HAP-1 (cell line): ENCODE measurements around the gene KRTAP2-3.
"Not testable (repeated sequence)": the region's sequence is repeated elsewhere in the genome, so short reads cannot be mapped to it uniquely, and the experiment has no call there.

ENCODE experiments used
- DNase-seq, 2 experiments: peaks; one replicate each; pipeline ENCODE4 v3.0.0-alpha.2; 2016 to 2020; ENCODE audit warnings: low spot score in 2 of 2
- H3K27me3 ChIP-seq: fragments of 250-450 bp; sonication (Bioruptor Pico); 2 replicates; pipeline ENCODE4 v1.5.1; 2020; ENCODE audit warnings: low read depth, mild to moderate bottlenecking, moderate library complexity
- H3K36me3 ChIP-seq: fragments of 250-450 bp; sonication (Bioruptor Pico); replicated peaks from 2 replicates; pipeline ENCODE4 v1.5.1; 2020; ENCODE audit warnings: mild to moderate bottlenecking
- H3K4me1 ChIP-seq: fragments of 250-450 bp; sonication (Bioruptor Pico); 2 replicates; pipeline ENCODE4 v1.5.1; 2020; ENCODE audit warnings: mild to moderate bottlenecking
- H3K4me3 ChIP-seq: fragments of 250-450 bp; sonication (Bioruptor Pico); 2 replicates; pipeline ENCODE4 v1.5.1; 2020; ENCODE audit warnings: mild to moderate bottlenecking, moderate library complexity
- H3K9me3 ChIP-seq: fragments of 250-450 bp; sonication (Bioruptor Pico); 2 replicates; pipeline ENCODE4 v1.5.1; 2020; ENCODE audit warnings: mild to moderate bottlenecking, moderate library complexity
- in situ Hi-C: fragments of 300-500 bp; cut with MboI; formaldehyde crosslinking; loops from 3 replicates; pipeline ENCODE4 v1.14.3; 2020; ENCODE audit warnings: low sequenced_read_pairs, inconsistent platforms, mixed read lengths

Gene KRTAP2-3

DNA sequence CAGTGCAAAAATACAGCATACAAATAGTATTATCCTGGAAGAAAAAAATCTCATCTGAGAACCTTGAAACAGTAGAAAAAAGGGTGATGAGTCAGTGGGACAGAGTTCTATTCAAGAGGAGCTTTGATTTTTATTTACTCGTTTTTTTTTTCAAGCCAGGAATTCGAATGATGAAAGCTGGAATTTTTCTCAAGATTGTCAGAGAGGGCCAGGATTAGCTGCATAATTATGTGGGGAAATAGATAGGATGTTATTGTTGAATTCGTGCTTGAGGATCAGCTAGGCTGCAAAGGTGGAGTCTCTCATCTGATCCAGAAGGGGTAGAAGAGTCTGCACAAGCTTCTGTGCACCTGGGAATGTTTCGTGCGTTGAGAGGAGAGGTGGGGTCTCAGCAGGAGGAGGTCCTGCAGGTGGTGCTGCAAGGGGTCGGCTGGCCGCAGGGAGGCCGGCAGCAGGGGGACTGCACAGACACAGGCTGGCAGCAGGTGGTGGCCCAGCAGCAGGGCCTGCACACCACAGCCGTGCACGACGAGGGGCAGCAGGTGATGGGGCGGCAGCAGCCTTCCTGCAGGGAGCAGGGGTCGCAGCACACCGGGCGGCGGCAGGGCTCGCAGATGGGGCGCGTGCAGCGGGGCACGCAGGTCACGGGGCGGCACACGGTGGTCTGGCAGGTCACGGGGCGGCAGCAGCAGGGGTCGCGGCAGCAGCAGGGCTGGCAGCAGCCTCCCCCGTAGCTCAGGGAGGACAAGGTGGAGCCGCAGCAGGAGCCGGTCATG is 450 bp downstream of the KRTAP2-3 start:
- H3K36me3 ChIP-seq, H3K9me3 ChIP-seq, H3K27me3 ChIP-seq, in situ Hi-C loops, H3K4me1 ChIP-seq, DNase-seq, H3K4me3 ChIP-seq: not testable (repeated sequence)

DNA sequence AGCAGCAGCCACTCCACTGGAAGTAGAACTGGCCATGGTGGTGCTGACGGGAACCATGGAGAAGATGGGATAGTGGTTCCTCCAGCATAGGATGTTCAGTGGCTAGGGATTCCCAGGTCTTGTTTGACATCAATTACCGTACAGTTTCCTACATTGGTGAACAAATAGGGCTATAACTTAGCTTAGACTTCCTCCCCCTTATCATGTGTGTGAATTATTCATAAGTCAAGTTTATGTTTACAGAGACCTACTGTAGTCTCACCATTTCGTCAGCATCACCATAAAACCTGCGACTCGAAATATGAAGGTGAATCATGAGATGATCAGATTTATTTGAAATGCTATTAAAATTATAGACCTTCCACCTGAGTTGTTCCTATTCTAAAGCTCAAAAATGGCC is 1.2 kb downstream of the KRTAP2-3 start:
- Histone ChIP-seq H3K4me3 (no peak overlapping the region), H3K9me3 (no peaks in the 10 kb centered on the region), H3K4me1 (no peaks in the 10 kb centered on the region), H3K36me3 (no peaks in the 10 kb centered on the region), H3K27me3 (0 out of 2 replicates have a peak, but pooled peaks cover 3% of the 10 kb centered on the region)
- no peak for DNase-seq
- in situ Hi-C loops = no loop called here

DNA sequence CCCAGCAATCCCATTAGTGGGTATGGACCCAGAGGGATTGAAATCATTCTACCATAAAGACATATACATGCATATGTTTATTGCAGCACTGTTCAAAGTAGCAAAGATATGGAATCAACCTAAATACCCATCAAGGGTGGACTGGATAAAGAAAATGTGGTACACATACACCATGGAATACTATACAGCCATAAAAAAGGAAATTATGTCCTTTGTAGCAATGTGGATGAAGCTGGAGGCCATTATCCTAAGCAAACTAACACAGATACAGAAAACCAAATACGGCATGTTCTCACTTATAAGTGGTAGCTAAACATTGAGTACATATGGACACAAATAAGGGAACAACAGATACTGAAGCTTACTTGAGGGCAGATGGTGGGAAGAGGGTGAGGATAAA is 2.4 kb downstream of the KRTAP2-3 start:
- no peak overlapping the region for H3K4me3 ChIP-seq
- H3K36me3 ChIP-seq = no peaks in the 10 kb centered on the region
- 0 out of 2 replicates have a peak, but pooled peaks cover 3% of the 10 kb centered on the region for H3K27me3 ChIP-seq
- in situ Hi-C loops = no loop called here
- H3K4me1 ChIP-seq = no peaks in the 10 kb centered on the region
- DNase-seq = no peak
- no peaks in the 10 kb centered on the region for H3K9me3 ChIP-seq

DNA sequence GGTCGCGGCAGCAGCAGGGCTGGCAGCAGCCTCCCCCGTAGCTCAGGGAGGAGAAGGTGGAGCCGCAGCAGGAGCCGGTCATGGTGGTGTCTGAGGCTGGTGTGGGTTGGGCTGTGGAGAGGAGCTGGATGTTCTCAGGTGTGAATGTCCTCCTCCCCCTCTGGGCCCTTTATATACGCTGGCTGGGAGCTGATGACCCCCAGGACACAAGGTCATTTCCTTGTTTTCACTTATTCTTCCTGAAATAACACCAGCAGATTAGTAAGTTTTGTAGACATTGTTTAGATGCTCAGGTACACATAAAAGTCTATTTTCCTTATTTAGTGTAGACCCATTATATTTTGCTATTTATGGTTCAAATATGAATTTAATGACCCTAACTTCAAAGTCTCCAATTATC is 4.8 kb downstream of the KRTAP2-3 start, which contains the start of gene KRTAP2-2:
TSS of gene KRTAP2-2 (minus strand) at position 101 of the 400 bp plus-strand sequence. CDS start at position 82, 19 bp downstream.
- H3K4me3 ChIP-seq, H3K9me3 ChIP-seq, H3K27me3 ChIP-seq, DNase-seq, in situ Hi-C loops, H3K4me1 ChIP-seq, H3K36me3 ChIP-seq: not testable (repeated sequence)

DNA sequence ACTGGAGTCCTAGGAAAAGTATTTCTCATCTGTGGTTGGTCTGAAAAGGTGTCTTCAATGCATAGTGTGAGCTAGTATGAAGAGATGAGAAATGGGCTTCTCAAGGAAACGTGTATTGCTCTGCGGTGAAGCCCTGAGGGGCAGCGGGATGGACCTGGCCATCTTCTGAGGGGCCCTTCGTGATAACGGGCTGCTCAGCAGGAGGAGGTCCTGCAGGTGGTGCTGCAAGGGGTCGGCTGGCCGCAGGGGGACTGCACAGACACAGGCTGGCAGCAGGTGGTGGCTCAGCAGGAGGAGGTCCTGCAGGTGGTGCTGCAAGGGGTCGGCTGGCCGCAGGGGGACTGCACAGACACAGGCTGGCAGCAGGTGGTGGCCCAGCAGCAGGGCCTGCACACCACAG is 5.4 kb downstream of the KRTAP2-3 start:
- H3K4me1 ChIP-seq, H3K36me3 ChIP-seq, H3K9me3 ChIP-seq, H3K27me3 ChIP-seq, H3K4me3 ChIP-seq, in situ Hi-C loops, DNase-seq: not testable (repeated sequence)

DNA sequence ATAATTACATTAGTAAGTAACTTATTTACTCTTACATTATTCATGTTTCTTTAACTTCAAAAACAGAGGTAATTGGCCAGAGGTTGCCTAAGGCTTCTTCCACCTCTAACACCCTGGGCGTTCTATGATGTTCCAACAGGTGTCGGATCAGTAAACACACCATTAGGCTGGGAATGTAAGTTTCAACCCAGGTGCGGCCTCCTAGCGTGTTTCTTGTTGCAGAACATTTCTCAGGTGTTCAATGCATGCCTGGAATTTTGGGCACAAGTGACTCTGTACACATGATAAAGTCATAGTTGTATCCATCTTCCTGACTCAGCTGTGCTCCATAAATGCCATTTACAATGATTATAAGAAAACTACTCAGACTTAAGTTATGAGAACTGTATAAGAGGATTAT is 5.9 kb downstream of the KRTAP2-3 start:
- H3K4me1 ChIP-seq = peaks cover 3% of the 10 kb centered on the region; the same call in 1 of the 2 replicates
- no peaks in the 10 kb centered on the region for H3K9me3 ChIP-seq
- in situ Hi-C loops = no loop called here
- H3K4me3 ChIP-seq = no peak overlapping the region
- no peak for DNase-seq
- no peaks in the 10 kb centered on the region for H3K36me3 ChIP-seq
- 0 out of 2 replicates have a peak, but pooled peaks cover 3% of the 10 kb centered on the region for H3K27me3 ChIP-seq

DNA sequence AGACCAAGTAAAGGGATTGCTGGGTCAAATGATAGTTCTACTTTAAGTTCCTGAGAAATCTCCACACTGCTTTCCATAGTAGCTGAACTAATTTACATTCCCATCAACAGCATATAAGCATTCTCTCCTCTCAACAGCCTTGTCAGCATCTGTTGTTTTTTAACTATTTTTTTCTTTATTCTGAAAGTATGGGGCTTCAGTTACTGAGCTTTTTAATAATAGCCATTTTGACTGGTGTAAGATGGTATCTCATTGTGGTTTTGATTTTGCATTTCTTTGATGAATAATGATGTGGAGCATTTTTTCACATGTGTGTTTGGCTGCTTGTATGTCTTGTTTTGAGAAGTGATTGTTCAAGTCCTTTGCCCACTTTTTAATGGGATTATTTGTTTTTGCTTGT is 7.3 kb downstream of the KRTAP2-3 start:
- H3K27me3 ChIP-seq = 0 out of 2 replicates have a peak, but pooled peaks cover 2% of the 10 kb centered on the region
- in situ Hi-C loops = no loop called here
- no peak for DNase-seq
- H3K36me3 ChIP-seq = no peaks in the 10 kb centered on the region
- peaks cover 11% of the 10 kb centered on the region; the same call in 1 of the 2 replicates for H3K4me1 ChIP-seq
- H3K9me3 ChIP-seq = no peaks in the 10 kb centered on the region
- no peak overlapping the region for H3K4me3 ChIP-seq

DNA sequence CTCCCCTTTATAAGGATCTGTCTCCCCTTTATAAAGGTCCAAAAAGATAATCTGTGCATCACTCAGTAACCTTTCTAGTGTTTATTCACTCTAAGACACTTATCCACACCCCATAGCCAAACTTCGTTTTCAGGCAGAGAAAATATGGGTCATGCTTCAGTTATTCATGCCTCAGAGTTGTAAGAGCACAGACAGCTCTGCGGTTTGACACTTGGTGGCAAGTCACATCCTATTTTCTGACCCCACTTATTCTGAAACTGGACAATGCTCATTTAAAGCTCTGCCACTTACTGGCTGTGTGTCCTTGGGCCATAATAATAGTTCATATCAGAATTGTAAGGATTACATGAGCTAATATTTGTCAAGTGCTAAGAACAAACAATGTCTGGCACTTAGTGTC is 10.8 kb downstream of the KRTAP2-3 start:
- H3K4me1 ChIP-seq = peaks cover 11% of the 10 kb centered on the region; the same call in 1 of the 2 replicates
- no peaks in the 10 kb centered on the region for H3K27me3 ChIP-seq
- no peaks in the 10 kb centered on the region; the same call in 1 of the 2 replicates for H3K9me3 ChIP-seq
- H3K36me3 ChIP-seq = no peaks in the 10 kb centered on the region
- no peak for DNase-seq
- no peak overlapping the region for H3K4me3 ChIP-seq
- in situ Hi-C loops = no loop called here

DNA sequence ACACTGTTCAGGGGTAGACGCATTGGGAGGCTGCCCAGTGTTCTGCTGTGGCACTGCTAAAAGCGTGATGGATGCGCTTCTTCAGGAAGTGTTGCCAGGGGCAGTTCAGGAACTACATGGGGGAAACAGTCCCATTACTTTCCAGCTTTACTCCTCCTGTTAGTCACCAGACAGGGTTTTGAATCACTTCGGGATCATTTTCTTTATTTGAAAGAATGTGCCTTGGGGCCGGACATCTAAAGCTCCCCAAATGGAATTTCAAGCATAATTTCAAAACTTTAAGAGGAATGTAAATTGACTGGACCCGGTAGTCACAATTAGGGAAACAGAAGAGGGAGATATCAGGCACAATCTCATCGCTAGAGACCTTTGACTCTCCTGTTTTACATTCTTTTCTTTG is 11.5 kb downstream of the KRTAP2-3 start:
- Histone ChIP-seq H3K27me3 (no peaks in the 10 kb centered on the region), H3K4me3 (no peak overlapping the region), H3K36me3 (no peaks in the 10 kb centered on the region), H3K9me3 (no peaks in the 10 kb centered on the region; the same call in 1 of the 2 replicates), H3K4me1 (peaks cover 11% of the 10 kb centered on the region; the same call in 1 of the 2 replicates)
- in situ Hi-C loops = no loop called here
- DNase-seq = peak; percentile 11 to 37

DNA sequence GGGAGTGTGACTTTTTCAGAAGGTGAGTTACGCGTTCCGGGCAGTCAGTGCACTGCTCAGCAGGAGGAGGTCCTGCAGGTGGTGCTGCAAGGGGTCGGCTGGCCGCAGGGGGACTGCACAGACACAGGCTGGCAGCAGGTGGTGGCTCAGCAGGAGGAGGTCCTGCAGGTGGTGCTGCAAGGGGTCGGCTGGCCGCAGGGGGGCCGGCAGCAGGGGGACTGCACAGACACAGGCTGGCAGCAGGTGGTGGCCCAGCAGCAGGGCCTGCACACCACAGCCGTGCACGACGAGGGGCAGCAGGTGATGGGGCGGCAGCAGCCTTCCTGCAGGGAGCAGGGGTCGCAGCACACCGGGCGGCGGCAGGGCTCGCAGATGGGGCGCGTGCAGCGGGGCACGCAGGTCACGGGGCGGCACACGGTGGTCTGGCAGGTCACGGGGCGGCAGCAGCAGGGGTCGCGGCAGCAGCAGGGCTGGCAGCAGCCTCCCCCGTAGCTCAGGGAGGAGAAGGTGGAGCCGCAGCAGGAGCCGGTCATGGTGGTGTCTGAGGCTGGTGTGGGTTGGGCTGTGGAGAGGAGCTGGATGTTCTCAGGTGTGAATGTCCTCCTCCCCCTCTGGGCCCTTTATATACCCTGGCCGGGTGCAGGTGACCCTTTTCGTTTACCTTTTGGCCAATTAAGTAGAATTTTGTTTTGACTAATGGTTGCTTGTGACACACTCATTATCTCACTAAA is 13.0 kb downstream of the KRTAP2-3 start, which contains the start of gene KRTAP2-1:
TSS of gene KRTAP2-1 (minus strand) at position 582 of the 731 bp plus-strand sequence. CDS start at position 533, 49 bp downstream.
- in situ Hi-C loops, H3K36me3 ChIP-seq, H3K9me3 ChIP-seq, H3K4me3 ChIP-seq, H3K27me3 ChIP-seq, DNase-seq: not testable (repeated sequence)
- peaks cover 11% of the 10 kb centered on the region; the same call in 1 of the 2 replicates for H3K4me1 ChIP-seq

DNA sequence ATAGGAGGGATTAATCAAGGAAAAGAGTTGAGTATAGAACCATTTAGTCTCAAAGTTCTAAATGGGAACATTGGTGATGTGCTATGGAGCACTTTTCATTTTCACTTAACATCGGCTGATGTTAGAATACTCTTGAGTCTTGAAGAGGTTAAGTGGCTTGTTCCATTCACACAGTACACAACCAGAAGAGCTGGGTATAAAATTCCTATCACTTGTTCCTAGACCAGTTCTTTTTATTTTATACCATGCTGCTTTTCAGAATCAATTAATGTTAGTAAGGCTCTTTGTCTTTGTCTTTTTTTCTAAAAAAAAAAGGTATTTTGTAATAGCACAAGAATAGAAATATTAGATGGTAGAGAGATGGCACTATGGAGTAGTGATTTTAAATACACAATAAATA is 17.0 kb downstream of the KRTAP2-3 start:
- H3K4me3 ChIP-seq = no peak overlapping the region
- no peak for DNase-seq
- in situ Hi-C loops = no loop called here

DNA sequence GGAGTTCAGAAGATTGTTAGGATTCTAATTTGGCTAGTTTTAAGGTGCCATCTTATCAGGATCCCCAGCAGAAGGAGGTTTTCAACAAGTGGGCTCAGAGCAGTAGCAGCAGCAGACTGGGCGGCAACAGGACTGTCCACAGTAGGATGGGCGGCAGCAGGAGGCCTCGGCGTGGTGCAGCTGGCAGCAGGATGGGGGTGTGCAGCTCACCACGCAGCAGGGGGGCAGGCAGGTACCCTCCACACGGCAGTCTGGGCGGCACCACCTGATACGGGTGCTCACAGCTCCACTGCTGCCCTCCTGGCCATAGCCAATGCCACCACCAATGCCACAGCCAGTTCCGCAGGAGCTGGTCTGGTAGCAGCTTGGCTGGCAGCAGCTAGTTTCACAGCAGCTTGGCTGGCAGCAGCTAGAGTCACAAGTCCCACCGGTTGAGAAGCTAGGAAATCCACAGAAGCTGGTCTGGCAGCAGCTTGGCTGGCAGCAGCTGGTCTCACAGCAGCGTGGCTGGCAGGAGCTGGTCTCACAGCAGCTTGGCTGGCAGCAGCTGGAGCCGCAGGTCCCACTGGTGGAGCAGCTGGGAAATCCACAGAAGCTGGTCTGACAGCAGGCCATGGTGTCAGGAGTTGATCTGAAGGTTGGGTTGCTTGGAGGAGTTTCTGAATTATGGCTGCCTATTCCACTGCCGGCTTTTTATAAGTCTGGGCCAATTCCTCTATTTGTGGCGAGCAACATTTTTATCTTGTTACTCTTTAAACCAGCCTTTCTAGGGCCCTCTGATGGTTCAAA is 18.9 kb downstream of the KRTAP2-3 start, which contains the start of gene KRTAP1-1:
TSS of gene KRTAP1-1 (minus strand) at position 668 of the 789 bp plus-strand sequence. CDS start at position 615, 53 bp downstream.
- H3K9me3 ChIP-seq, H3K36me3 ChIP-seq, in situ Hi-C loops, DNase-seq, H3K4me3 ChIP-seq: not testable (repeated sequence)
- H3K27me3 ChIP-seq = peaks cover 13% of the 10 kb centered on the region; the same call in 1 of the 2 replicates
- H3K4me1 ChIP-seq = peaks cover 10% of the 10 kb centered on the region

More for the DNA sequence above, 17.0 kb downstream of the KRTAP2-3 start:
- H3K36me3 ChIP-seq = no peaks in the 10 kb centered on the region
- peaks cover 5% of the 10 kb centered on the region; the same call in 1 of the 2 replicates for H3K27me3 ChIP-seq
- peaks cover 4% of the 10 kb centered on the region for H3K4me1 ChIP-seq
- no peaks in the 10 kb centered on the region; the same call in 1 of the 2 replicates for H3K9me3 ChIP-seq

DNA sequence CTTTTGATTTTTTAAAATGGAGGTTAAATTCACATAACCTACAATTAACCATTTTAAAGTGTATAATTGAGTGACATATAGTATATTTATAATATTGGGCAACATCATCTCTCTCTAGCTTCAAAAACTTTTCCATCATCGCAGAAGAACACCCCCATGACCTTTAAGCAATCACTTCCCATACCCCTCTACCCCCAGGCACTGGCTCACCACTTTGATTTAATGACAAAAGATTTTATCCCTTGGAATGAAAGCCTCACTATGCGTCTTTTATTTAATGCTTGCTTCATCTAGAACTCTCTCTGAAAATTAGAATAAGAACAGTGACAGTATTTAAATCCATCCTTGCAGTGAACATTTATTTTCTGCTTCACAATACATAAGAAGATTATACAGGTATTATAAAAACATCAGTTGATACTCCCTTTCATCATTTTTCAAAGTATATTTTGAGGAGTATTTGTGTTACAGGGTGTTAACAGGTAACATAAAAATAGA is 22.0 kb downstream of the KRTAP2-3 start:
- H3K4me3 ChIP-seq = no peak overlapping the region
- peak; percentile 77 to 96 for DNase-seq
- H3K27me3 ChIP-seq = peaks cover 13% of the 10 kb centered on the region; the same call in 1 of the 2 replicates
- in situ Hi-C loops = no loop called here
- H3K4me1 ChIP-seq = peaks cover 10% of the 10 kb centered on the region
- H3K9me3 ChIP-seq = no peaks in the 10 kb centered on the region
- H3K36me3 ChIP-seq = no peaks in the 10 kb centered on the region
